ENCODE results near the gene MAGI2.

MAGI2 gene

GRCh38 chr7:78179827-78180477 lies 1273.5 kb downstream of the MAGI2 start:
- no peak for DNase-seq (ENCODE audit: low read depth in 2 of 2)

DNA sequence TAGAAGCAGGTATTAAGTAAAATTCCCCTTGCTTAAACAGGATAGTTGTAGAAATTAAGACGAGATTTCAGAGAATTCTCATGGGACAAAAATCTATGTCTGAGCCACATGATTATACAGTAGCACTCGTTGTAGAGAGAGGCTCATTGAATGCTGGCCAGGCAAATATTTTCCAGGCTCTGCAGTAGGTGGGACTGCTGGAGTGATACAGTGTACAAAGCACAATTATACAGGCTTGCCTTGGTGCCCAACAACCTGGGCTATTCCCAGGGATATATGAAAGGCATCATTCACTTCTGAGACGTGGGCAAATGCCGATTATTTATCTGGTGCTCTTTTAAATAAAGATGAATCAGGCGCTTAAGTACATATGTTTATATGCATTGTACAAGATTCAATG lies 1274.3 kb downstream of the MAGI2 start:
- no peak for DNase-seq (ENCODE audit: low read depth in 2 of 2)

- no peak for DNase-seq (ENCODE audit: low read depth in 2 of 2)
Observed at GRCh38 chr7:78178319-78178718, 1275.1 kb downstream of the MAGI2 start.

- no peak for DNase-seq (ENCODE audit: low read depth in 2 of 2)
Observed at GRCh38 chr7:78176171-78176570, 1277.3 kb downstream of the MAGI2 start.

- DNase-seq (ENCODE audit: low read depth in 2 of 2) = no peak
Observed at GRCh38 chr7:78175330-78176100, 1278.0 kb downstream of the MAGI2 start.

- DNase-seq (ENCODE audit: low read depth in 2 of 2) = no peak
Observed at GRCh38 chr7:78173666-78174065, 1279.8 kb downstream of the MAGI2 start.

GRCh38 chr7:78172933-78173591 lies 1280.4 kb downstream of the MAGI2 start:
- no peak for DNase-seq (ENCODE audit: low read depth in 2 of 2)

DNA sequence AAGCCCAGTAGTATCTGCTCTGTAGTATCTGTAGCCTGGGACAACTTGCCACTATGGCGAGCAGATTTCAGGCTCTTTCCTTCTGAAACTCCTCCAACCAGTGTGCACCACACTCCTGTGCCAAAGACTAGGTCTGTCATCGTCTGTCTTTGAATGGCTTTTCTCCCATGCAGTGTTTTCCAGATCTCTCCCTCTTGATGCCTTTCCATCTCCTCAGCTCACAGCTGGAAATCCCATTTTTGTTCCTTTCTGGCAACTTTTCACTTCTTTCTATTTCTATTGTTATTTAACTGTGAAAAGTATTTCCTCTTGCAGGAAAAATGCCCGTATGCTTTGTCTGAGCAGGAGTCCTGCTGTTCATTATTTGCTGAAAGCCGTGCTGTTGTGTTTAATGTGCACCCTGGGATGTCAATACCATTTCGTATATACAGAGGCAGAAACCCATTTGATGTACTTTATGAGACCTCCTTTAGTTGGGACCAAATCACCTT lies 1281.2 kb downstream of the MAGI2 start:
- no peak for DNase-seq (ENCODE audit: low read depth in 2 of 2)

DNA sequence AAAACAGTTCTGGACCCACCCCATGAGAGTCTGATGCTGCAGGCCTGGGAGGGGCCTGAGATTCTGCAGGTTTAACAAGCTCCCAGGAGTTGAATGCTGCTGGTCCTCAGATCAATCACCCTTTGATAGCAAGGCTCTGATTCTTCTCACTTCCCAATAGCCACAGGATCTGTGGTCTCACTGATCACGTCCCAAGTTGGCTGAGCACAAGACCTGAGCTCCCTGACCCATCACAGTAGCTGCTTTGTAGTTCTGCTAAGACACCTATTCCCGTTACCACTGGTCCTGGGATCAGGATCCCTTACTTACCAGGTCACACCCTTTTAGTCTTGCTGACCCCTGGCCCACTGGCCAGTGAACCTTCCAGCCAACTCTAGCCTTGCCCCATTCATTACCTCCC lies 1282.1 kb downstream of the MAGI2 start:
- no peak for DNase-seq (ENCODE audit: low read depth in 2 of 2)

GRCh38 chr7:78170815-78171214 lies 1282.7 kb downstream of the MAGI2 start:
- DNase-seq (ENCODE audit: low read depth in 2 of 2) = no peak

GRCh38 chr7:78169992-78170391 lies 1283.5 kb downstream of the MAGI2 start:
- DNase-seq (ENCODE audit: low read depth in 2 of 2) = no peak

DNA sequence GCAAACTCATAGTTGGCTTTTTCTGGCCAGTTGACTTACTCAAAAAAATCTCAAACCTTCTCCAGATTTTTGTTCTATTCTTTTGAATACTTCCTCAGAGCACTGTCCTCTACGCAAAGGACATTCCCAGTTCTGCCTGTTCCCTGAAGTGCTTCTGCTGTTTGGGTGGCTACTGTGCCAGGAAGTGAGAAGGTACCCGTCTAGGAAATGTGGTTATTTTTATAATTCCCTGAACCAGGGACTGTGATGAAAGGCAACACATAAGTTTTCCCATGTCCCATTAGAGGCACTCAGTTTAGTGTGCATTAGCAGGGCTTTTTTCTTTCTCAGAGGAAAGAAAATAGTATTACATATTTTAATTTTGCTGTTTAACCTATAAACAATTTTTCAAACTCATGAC lies 1284.6 kb downstream of the MAGI2 start:
- DNase-seq (ENCODE audit: low read depth in 2 of 2) = no peak

- DNase-seq (ENCODE audit: low read depth in 2 of 2) = no peak
Observed at GRCh38 chr7:78167860-78168259, 1285.6 kb downstream of the MAGI2 start.

GRCh38 chr7:78165854-78166253 lies 1287.6 kb downstream of the MAGI2 start:
- DNase-seq (ENCODE audit: low read depth in 2 of 2) = no peak

GRCh38 chr7:78165454-78165853 lies 1288.0 kb downstream of the MAGI2 start:
- no peak for DNase-seq (ENCODE audit: low read depth in 2 of 2)

GRCh38 chr7:78164459-78164858 lies 1289.0 kb downstream of the MAGI2 start:
- DNase-seq (ENCODE audit: low read depth in 2 of 2) = no peak

GRCh38 chr7:78161781-78162180 lies 1291.7 kb downstream of the MAGI2 start:
- no peak for DNase-seq (ENCODE audit: low read depth in 2 of 2)

DNA sequence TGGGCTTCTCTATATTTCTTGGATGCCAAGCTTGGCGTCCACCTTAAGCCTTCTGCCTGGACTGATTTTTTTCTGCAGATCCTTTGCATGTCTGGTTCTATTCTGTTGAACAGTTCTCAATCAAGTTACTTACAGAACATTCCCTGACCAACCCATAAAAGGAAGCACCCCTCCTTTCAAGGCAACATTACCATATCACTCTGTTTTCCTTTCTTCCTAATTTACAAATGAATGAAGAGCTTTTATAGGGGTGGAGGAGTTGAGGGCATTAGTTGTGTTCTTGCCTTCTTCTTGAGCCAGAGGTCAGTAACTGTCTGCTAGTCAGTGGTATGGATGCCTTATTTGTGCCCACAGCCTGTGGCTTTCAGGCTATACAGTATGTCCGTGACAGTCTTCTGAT lies 1293.9 kb downstream of the MAGI2 start:
- no peak for DNase-seq (ENCODE audit: low read depth in 2 of 2)

DNA sequence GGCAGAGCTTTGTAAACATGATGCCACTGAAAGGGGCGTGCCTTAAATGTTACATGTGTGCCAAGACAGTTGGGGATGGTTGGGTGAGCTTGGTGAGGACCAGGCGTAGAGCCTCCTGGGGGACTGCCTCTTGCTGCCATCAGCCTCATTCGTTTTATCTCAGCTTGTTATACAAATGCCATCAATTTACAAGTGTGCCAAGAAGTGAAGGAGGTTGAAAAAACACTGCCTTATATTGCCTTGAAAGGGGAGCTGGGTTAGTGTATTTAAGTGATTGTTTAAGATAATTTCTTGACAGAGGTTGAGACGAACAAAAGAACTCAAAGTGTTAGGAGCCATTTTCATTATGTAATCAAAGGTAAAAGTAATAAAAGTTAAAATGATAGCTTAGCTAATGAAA lies 1300.2 kb downstream of the MAGI2 start:
- no peak for DNase-seq (ENCODE audit: low read depth in 2 of 2)

DNA sequence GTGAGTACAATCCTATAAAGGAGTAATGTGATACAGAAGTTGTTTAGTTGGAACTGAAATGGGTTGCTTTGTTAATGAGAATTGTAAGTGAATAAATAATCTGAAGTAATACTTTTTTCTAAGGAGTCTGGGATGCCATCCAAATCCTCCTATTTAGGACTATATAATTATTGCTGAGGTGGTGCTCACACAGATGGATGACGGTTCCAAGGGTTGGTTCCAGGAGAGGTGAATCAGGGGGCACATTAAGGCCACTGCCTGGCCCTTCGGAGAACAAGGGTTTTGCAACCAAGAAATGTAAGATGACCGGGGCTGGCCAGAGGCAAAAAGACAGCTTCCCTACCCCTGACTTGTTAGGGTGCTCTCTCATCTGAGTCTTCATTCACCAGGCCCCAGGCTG lies 1302.2 kb downstream of the MAGI2 start:
- DNase-seq (ENCODE audit: low read depth in 2 of 2) = no peak

DNA sequence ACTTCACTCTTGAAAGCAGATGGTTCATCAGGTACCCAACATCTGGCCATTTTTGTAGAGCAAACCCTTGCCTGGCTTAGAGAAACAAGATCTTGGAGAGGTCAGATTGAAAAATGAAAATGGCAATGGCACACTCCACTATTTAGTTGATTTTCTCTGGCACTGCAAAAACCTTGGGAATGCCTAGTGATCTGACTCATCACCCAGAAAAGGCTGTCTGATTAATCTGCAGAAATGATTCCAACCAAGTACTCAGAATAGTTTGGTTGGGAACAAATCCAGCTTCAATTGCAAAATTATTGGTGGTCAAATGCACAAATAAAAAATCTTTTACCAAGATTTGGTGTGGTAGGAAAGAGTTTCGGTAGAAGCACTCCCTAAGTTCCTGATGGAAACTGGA lies 1303.7 kb downstream of the MAGI2 start:
- no peak for DNase-seq (ENCODE audit: low read depth in 2 of 2)

GRCh38 chr7:78148166-78148894 lies 1305.1 kb downstream of the MAGI2 start:
- no peak for DNase-seq (ENCODE audit: low read depth in 2 of 2)

Measured in stimulated activated CD8-positive, alpha-beta memory T cell treated with anti-CD3 and anti-CD28 coated beads, Interleukin-7, amount 100 ng/mL, for 4 hours (primary cell).